ENCODE results near the gene EHBP1. TPM values are rescaled to one million over a fixed set of nuclear protein-coding genes. Genes with fewer than 3 reads are reported as not detected.

Gene EHBP1
- total RNA-seq, 1 donor from 2014 or later, result 45.8 TPM

DNA sequence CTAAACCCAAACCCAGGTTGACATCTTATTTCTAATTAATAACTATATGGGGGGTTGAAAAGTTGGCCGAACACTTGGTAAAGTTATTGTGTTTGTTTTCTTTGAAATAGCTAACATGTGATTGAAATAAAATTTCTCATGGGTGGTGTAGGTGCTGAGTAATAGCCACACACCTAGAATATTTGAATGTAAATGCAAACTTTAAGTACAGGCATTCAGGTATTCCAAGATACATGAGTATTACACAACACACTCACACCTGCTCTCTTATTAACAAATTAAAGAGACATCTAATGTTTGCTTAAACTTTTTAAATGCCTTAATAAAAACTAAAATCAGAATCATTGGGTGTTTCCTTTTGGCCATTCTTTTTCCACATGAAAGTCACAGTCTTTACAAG lies 165.5 kb downstream of the EHBP1 start:
- TF ChIP-seq, protein P1, sequence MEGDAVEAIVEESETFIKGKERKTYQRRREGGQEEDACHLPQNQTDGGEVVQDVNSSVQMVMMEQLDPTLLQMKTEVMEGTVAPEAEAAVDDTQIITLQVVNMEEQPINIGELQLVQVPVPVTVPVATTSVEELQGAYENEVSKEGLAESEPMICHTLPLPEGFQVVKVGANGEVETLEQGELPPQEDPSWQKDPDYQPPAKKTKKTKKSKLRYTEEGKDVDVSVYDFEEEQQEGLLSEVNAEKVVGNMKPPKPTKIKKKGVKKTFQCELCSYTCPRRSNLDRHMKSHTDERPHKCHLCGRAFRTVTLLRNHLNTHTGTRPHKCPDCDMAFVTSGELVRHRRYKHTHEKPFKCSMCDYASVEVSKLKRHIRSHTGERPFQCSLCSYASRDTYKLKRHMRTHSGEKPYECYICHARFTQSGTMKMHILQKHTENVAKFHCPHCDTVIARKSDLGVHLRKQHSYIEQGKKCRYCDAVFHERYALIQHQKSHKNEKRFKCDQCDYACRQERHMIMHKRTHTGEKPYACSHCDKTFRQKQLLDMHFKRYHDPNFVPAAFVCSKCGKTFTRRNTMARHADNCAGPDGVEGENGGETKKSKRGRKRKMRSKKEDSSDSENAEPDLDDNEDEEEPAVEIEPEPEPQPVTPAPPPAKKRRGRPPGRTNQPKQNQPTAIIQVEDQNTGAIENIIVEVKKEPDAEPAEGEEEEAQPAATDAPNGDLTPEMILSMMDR (IDR thresholded peaks at IDR 0.05), result no peak
- no peaks in the 10 kb centered on the region for H3K9me3 ChIP-seq
- no peaks in the 10 kb centered on the region for H3K27me3 ChIP-seq (ENCODE audit: low read depth)
- peaks cover 25% of the 10 kb centered on the region for H3K36me3 ChIP-seq
- ATAC-seq, result no peak
- no peaks in the 10 kb centered on the region for H3K4me1 ChIP-seq
- H3K4me3 ChIP-seq, result no peak overlapping the region
- no peak for DNase-seq
- H3K27ac ChIP-seq, result no peak overlapping the region
- intact Hi-C loops (cut with DNase I), result no loop called here

DNA sequence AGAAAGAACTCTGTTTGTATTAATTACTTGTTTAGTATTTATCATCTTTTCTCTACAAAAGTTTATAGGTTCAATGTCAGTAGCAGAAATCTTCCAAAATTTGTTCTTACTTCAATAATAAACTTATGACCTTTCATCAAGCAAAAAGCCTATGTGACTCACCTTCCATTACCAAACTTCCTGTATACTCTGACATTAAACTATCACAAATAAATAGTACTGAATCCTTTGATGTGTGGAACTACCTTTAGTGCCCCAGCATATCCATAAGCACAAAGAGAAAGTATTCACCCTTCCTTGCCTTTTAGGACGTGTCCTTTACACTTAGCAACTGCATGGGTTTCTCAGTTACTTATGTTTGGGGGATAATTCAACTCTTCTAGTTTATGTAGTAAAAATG lies 166.0 kb downstream of the EHBP1 start:
- peaks cover 25% of the 10 kb centered on the region for H3K36me3 ChIP-seq
- no peaks in the 10 kb centered on the region for H3K4me1 ChIP-seq

DNA sequence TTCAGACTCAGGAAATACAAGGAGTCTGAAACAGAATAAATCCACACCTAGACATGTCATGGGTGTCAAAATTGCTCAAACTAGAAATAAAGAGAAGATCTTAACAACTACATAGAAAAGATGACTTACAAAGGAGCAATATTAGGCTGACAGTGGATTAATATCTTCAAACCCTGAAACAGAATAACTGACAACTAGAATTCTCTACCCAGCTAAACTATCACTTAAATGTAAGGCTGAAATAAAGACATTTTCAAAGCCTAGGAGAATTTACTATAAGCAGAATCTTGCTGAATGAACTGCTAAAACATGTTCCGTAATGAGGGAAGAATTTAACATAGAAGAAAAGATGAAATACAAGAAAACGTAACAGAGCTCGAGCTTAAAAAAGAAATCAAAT lies 168.1 kb downstream of the EHBP1 start:
- DNase-seq (no peak), ATAC-seq (no peak)
- peaks cover 29% of the 10 kb centered on the region for H3K36me3 ChIP-seq
- H3K27me3 ChIP-seq (ENCODE audit: low read depth), result no peaks in the 10 kb centered on the region
- no peak overlapping the region for H3K27ac ChIP-seq
- intact Hi-C loops (cut with DNase I), result no loop called here
- H3K9me3 ChIP-seq, result no peaks in the 10 kb centered on the region
- H3K4me3 ChIP-seq, result no peak overlapping the region
- no peaks in the 10 kb centered on the region for H3K4me1 ChIP-seq
- TF ChIP-seq, protein P1 (IDR thresholded peaks at IDR 0.05), result no peak

More for the DNA sequence above, 166.0 kb downstream of the EHBP1 start:
- Histone ChIP-seq H3K27ac (no peak overlapping the region), H3K4me3 (no peak overlapping the region), H3K27me3 (ENCODE audit: low read depth) (no peaks in the 10 kb centered on the region), H3K9me3 (no peaks in the 10 kb centered on the region)
- TF ChIP-seq, protein P1 (IDR thresholded peaks at IDR 0.05), result no peak
- ATAC-seq (no peak), DNase-seq (no peak)
- intact Hi-C loops (cut with DNase I), result no loop called here

DNA sequence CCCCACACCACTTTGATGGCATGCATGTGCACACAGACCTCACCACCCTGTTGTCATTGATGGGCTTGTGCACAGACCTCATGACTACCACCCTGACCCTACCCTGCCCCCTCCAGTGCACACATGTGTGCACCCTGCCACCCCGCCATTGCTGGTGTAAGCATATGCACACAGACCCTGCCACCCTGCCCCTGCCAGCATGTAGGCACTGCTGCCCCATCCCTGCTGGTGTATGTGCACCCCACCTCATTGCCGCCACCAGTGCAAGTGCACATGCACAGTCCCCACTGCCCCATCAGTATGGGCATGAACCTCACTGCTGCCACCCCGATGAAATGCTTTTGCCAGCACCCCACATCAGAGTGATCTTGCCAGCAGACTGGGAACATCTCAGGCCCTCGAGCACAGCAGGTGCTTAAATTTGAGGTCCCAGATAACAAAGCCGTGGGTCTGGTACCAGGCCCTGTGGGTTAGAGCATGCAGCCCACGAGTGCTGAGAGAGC lies 169.4 kb downstream of the EHBP1 start:
- TF ChIP-seq, protein P1 (IDR thresholded peaks at IDR 0.05), result no peak
- Histone ChIP-seq H3K27me3 (ENCODE audit: low read depth) (no peaks in the 10 kb centered on the region), H3K36me3 (peaks cover 29% of the 10 kb centered on the region), H3K27ac (no peak overlapping the region), H3K9me3 (no peaks in the 10 kb centered on the region), H3K4me3 (no peak overlapping the region), H3K4me1 (no peaks in the 10 kb centered on the region)
- ATAC-seq (peak in 1 of 2 donors; percentile 37), DNase-seq (no peak)
- intact Hi-C loops (cut with DNase I), result no loop called here

DNA sequence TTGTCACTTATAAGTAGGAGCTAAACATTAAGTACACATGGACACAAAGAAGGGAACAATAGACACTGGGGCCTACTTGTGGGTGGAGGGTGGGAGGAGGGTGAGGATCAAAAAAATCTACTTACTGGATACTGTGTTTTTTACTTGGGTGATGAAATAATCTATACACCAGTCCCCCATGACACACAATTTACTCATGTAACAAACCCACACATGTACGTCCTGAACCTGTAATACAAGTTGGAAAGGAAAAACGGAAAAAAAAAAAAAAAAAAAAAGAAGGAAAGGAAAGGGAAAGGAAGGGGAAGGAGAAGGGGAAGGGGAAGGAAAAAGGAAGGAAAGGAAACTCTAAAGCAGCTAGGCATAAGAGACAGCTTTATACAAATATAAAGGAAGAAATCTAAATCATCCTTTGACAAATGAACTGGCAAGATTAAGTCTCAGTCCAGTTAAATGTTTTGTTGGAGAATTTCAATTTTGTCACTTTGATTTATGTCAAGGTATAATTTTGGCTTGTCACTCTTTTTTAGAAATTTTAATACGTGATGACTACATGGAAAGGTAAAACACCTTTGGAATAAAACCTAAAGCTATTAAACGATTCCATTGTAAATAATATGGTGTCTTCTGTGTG lies 175.8 kb downstream of the EHBP1 start:
- no peak for ATAC-seq
- intact Hi-C loops (cut with DNase I), result no loop called here
- TF ChIP-seq, protein P1 (IDR thresholded peaks at IDR 0.05), result no peak
- Histone ChIP-seq H3K27ac (no peak overlapping the region), H3K36me3 (peaks cover 11% of the 10 kb centered on the region), H3K4me3 (no peak overlapping the region), H3K9me3 (no peaks in the 10 kb centered on the region), H3K27me3 (ENCODE audit: low read depth) (no peaks in the 10 kb centered on the region), H3K4me1 (no peaks in the 10 kb centered on the region)
- DNase-seq, result no peak

All from lower lobe of right lung (tissue), 2 donors.